A375 (cell line): ENCODE measurements around the gene C6. TPM values are rescaled to one million over a fixed set of nuclear protein-coding genes. Genes with fewer than 3 reads are reported as not detected.

Source experiments
- total RNA-seq: library from RNA; depleted of rRNA; stranded (reverse); fragments of >200 nt; shearing (Covaris generic); gene quantifications from 2 replicates; pipeline ENCODE4 v1.2.3, GENCODE V29; 2014; rRNA removed

C6 gene
- not detected in 2 replicates for total RNA-seq

DNA sequence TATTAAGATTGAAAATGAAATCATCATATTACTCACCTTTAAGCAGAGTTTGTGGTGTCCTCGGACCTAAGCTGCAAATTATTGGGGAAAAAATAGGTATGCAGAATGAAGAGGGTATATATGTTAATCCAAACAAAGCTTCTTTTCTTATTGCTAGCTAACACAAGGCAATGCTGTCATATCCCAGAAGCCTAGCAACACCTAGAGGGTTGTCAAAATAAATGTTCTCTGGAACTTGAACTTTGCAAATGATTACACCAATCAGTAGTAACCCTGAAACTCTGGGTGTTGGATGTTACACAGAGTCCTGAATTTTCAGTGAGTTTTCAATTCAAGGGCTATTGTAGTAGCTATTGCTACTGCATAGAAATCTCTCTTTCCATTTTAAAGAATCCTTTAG, at the start of gene C6:
C6 (minus strand) TSS at position 193 of the 400 bp plus-strand sequence. CDS start 10,302 bp downstream, outside the sequence.

Other genes with a start within 250 kb of the C6 start
- not detected in 2 replicates for gene MROH2B, start 142.2 kb downstream of the C6 start, total RNA-seq